Thoracic aorta (tissue), 2 donors: ENCODE measurements around the gene EMC6. TPM values are rescaled to one million over a fixed set of nuclear protein-coding genes. Genes with fewer than 3 reads are reported as not detected.

Experiments used
- ATAC-seq: fragments of 150-250 bp; one replicate; pipeline ENCODE4 v1.8.0; 2017; ENCODE audit warnings: low read depth; ENCODE audit not compliant: insufficient number of reproducible peaks, low FRiP score
- DNase-seq: peaks from one replicate; pipeline ENCODE4 v3.0.0-alpha.2; 2020; ENCODE audit warnings: low spot score
- H3K27ac ChIP-seq, 2 donors: fragments of 200-600 bp; sonication (generic); 1 replicate in 1 of 2; 2 replicates in 1 of 2; pipeline ENCODE4 v1.5.1; 2016; ENCODE audit warnings: mild to moderate bottlenecking in 2 of 2, moderate library complexity in 2 of 2
- H3K27me3 ChIP-seq: fragments of 200-600 bp; sonication (generic); replicated peaks from 2 replicates; pipeline ENCODE4 v1.6.0; 2016; ENCODE audit warnings: mild to moderate bottlenecking; ENCODE audit not compliant: insufficient read depth
- H3K36me3 ChIP-seq: fragments of 200-600 bp; sonication (generic); one replicate; pipeline ENCODE4 v1.5.1; 2016
- H3K4me1 ChIP-seq, 2 donors: fragments of 200-600 bp; sonication (generic); 1 replicate in 1 of 2; 2 replicates in 1 of 2; pipeline versions ENCODE4 v1.5.1 to v1.6.0; 2016; ENCODE audit warnings: low read depth in 2 of 2, mild to moderate bottlenecking in 1 of 2; ENCODE audit not compliant: control insufficient read depth in 1 of 2
- H3K4me3 ChIP-seq: fragments of 200-600 bp; sonication (generic); 2 replicates; pipeline ENCODE4 v1.5.1; 2016; ENCODE audit warnings: mild to moderate bottlenecking
- H3K9me3 ChIP-seq: fragments of 200-600 bp; sonication (generic); 2 replicates; pipeline ENCODE4 v1.5.1; 2016
- total RNA-seq, 2 donors: library from RNA; depleted of rRNA; stranded (reverse); fragments of >200 nt; gene quantifications; one replicate each; pipeline versions ENCODE4 v1.1.0 to v1.2.3, GENCODE V29; 2016
- TF ChIP-seq, protein P1 (sequence below): fragments of 200-600 bp; sonication (generic); IDR thresholded peaks from one replicate; pipeline ENCODE4 v1.5.1; 2019; ENCODE audit warnings: antibody characterized with exemption

EMC6 gene
- total RNA-seq, 2 donors from 2014 or later = 10.8 to 17.6 TPM

DNA sequence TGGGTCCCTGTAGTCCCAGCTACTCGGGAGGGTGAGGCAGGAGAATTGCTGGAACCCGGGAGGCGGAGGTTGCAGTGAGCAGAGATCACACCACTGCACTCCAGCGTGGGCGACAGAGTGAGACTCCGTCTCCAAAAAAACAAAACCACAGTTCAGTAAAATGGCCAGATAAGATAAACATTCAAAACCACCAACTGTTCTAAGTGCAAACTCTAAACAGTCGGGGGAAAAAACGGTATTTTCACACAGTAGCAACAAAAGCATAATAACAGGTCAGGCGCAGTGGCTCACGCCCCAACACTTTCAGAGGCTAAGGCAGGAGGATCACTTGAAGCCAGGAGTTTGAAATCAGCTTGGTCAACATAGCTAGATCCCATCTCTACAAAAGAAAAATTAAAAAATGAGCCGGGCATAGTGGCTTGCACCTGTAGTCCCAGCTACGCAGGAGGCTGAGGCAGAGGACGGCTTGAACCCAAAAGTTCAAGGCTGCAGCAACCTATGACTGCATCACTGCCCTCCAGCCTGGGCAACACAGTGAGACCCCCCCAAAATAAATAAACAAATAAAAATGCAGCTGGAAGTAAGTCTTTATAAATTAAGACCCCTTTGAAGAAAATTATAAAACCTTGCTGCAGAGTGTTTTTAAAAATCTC, 44.3 kb downstream of the EMC6 start:
- Histone ChIP-seq H3K4me3 (no peak overlapping the region), H3K27ac (no peak overlapping the region), H3K9me3 (no peaks in the 10 kb centered on the region), H3K36me3 (peaks cover 24% of the 10 kb centered on the region), H3K4me1 (peaks cover 0 to 3% of the 10 kb centered on the region in 2 donors), H3K27me3 (no peaks in the 10 kb centered on the region)
- ATAC-seq (no peak), DNase-seq (no peak)
- TF ChIP-seq, protein P1, sequence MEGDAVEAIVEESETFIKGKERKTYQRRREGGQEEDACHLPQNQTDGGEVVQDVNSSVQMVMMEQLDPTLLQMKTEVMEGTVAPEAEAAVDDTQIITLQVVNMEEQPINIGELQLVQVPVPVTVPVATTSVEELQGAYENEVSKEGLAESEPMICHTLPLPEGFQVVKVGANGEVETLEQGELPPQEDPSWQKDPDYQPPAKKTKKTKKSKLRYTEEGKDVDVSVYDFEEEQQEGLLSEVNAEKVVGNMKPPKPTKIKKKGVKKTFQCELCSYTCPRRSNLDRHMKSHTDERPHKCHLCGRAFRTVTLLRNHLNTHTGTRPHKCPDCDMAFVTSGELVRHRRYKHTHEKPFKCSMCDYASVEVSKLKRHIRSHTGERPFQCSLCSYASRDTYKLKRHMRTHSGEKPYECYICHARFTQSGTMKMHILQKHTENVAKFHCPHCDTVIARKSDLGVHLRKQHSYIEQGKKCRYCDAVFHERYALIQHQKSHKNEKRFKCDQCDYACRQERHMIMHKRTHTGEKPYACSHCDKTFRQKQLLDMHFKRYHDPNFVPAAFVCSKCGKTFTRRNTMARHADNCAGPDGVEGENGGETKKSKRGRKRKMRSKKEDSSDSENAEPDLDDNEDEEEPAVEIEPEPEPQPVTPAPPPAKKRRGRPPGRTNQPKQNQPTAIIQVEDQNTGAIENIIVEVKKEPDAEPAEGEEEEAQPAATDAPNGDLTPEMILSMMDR = no peak

DNA sequence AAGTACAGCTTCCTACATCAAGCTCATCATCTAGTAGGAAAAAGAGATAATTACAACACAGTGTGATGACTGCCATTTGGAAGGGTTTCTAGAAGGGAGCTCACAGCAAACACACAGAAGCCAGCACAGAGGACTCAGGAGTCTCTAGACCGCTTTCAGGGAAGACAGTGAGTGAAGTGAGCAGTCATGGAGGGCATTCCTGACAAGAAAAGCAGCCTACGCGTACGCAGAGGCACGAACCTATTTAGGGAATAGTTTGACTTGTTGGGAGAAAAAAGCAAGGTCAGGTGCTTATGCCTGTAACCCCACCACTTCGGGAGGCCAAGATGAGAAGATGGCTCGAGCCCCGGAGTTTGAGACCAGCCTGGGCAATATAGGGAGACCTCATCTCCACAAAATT, 46.7 kb downstream of the EMC6 start:
- ATAC-seq (no peak), DNase-seq (no peak)
- H3K36me3 ChIP-seq = peaks cover 30% of the 10 kb centered on the region
- peaks cover 3 to 10% of the 10 kb centered on the region in 2 donors for H3K4me1 ChIP-seq
- no peaks in the 10 kb centered on the region for H3K27me3 ChIP-seq
- H3K9me3 ChIP-seq = no peaks in the 10 kb centered on the region
- TF ChIP-seq, protein P1 = no peak
- no peak overlapping the region for H3K4me3 ChIP-seq
- no peak overlapping the region for H3K27ac ChIP-seq

DNA sequence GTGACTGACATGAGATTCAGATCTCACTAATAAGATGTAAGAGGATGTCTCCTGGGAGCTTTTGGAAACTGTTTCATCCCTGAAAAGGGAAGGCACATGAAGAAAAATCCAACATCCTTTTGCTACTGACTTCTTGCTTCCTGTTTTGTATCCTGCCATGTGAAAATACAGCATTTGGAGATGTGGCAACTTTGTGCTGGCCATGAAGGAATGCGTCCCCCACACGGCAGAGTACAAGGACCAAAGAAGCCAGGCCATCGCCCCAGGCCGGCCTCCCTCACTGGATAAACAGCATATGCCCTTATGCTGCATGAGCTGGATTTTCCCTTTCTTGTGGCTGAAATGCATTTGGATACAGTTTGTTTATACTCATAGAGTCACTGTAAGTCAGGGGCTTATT, 49.6 kb downstream of the EMC6 start:
- Histone ChIP-seq H3K9me3 (no peaks in the 10 kb centered on the region), H3K36me3 (peaks cover 25% of the 10 kb centered on the region), H3K27ac (no peak overlapping the region), H3K4me3 (no peak overlapping the region), H3K4me1 (peaks cover 16 to 31% of the 10 kb centered on the region in 2 donors), H3K27me3 (no peaks in the 10 kb centered on the region)
- ATAC-seq (no peak), DNase-seq (no peak)
- TF ChIP-seq, protein P1 = no peak

DNA sequence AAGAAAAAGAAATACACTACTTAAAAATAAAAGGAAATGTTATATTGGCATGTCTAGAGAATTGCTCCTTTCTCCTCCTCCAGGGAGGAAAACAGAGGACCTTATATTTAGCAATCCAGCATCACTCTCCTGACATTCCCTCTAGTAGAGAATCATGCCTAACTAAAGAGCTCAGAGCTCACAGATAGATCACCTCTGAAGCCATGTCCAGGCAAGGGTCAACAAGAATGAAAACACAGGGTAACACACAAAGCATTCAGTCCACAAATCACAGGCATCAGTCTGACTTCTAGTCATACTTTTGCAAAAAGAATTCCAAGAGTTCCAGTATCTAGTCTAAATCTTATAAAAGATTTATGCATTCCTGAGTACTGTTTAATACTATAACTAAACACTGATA, 50.7 kb downstream of the EMC6 start:
- TF ChIP-seq, protein P1 = no peak
- Histone ChIP-seq H3K27ac (no peak overlapping the region), H3K36me3 (peaks cover 21% of the 10 kb centered on the region)

More for the DNA sequence above, 50.7 kb downstream of the EMC6 start:
- no peaks in the 10 kb centered on the region for H3K27me3 ChIP-seq
- ATAC-seq (no peak), DNase-seq (no peak)
- H3K4me3 ChIP-seq = no peak overlapping the region
- no peaks in the 10 kb centered on the region for H3K9me3 ChIP-seq
- H3K4me1 ChIP-seq = peaks cover 18 to 34% of the 10 kb centered on the region in 2 donors

Other genes starting within 250 kb of the EMC6 start
- gene OR1E2, start 235.0 kb upstream of the EMC6 start, total RNA-seq = not detected
- gene SPATA22, start 197.0 kb upstream of the EMC6 start, total RNA-seq = not detected
- 1 to 10 TPM; 1.4 to 2.6 TPM for gene ASPA, start 192.8 kb upstream of the EMC6 start, total RNA-seq
- gene TRPV3, start 111.0 kb upstream of the EMC6 start, total RNA-seq = under 1 TPM in 1 of 2 donors, not detected in 1; 0.56 TPM
- 1 to 10 TPM; 5.8 to 7.0 TPM for gene TRPV1, start 59.4 kb upstream of the EMC6 start, total RNA-seq
- gene SHPK, start 32.6 kb upstream of the EMC6 start, total RNA-seq = 10 to 100 TPM; 10.5 to 16.1 TPM
- 10 to 100 TPM in 1 of 2 donors, 1 to 10 TPM in 1; 6.6 to 23.3 TPM for gene CTNS, start 32.1 kb upstream of the EMC6 start, total RNA-seq
- 100 to 1,000 TPM; 127 to 243 TPM for gene TAX1BP3, start 234 bp upstream of the EMC6 start, total RNA-seq
- gene P2RX5, start 27.3 kb downstream of the EMC6 start, total RNA-seq = 1 to 10 TPM in 1 of 2 donors, not detected in 1; 2.3 TPM
- under 1 TPM in 1 of 2 donors, not detected in 1; 0.41 TPM for gene HASPIN, start 55.1 kb downstream of the EMC6 start, total RNA-seq
- gene ITGAE, start 132.4 kb downstream of the EMC6 start, total RNA-seq = 10 to 100 TPM in 1 of 2 donors, 1 to 10 TPM in 1; 4.2 to 23.4 TPM
- gene NCBP3, start 177.4 kb downstream of the EMC6 start, total RNA-seq = 10 to 100 TPM; 28.8 to 47.8 TPM
- gene CAMKK1, start 224.2 kb downstream of the EMC6 start, total RNA-seq = 1 to 10 TPM; 1.8 to 4.7 TPM
- 1 to 10 TPM in 1 of 2 donors, under 1 TPM in 1; 0.63 to 7.3 TPM for gene P2RX1, start 247.7 kb downstream of the EMC6 start, total RNA-seq